ENCODE data around the gene CXCL5.

- TF ChIP-seq, protein P1, sequence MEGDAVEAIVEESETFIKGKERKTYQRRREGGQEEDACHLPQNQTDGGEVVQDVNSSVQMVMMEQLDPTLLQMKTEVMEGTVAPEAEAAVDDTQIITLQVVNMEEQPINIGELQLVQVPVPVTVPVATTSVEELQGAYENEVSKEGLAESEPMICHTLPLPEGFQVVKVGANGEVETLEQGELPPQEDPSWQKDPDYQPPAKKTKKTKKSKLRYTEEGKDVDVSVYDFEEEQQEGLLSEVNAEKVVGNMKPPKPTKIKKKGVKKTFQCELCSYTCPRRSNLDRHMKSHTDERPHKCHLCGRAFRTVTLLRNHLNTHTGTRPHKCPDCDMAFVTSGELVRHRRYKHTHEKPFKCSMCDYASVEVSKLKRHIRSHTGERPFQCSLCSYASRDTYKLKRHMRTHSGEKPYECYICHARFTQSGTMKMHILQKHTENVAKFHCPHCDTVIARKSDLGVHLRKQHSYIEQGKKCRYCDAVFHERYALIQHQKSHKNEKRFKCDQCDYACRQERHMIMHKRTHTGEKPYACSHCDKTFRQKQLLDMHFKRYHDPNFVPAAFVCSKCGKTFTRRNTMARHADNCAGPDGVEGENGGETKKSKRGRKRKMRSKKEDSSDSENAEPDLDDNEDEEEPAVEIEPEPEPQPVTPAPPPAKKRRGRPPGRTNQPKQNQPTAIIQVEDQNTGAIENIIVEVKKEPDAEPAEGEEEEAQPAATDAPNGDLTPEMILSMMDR (conservative IDR thresholded peaks at IDR 0.05): no peak
- TF ChIP-seq EZH2 (IDR thresholded peaks at IDR 0.05; ENCODE audit: low read depth): no peak
Measured at GRCh38 chr4:74015126-74015780, 16.8 kb upstream of the CXCL5 start.

All from PC-9 (cell line).